Measurements from ENCODE around the gene GBP7. TPM values are rescaled to one million over a fixed set of nuclear protein-coding genes. Genes with fewer than 3 reads are reported as not detected.

Gene GBP7
- total and polyA plus RNA-seq, 10 of the 15 experiments (the other 5 are each of a cell fraction or from before 2014, with no cell fraction given): not detected

GRCh38 chr1:89201106-89201794 lies 25.4 kb upstream of the GBP7 start (continued):
- TF ChIP-seq BACH1 (IDR thresholded peaks at IDR 0.05; ENCODE audit: borderline replicate concordance) (peak; percentile 65; the same call in 1 of the 2 replicates), EED (IDR thresholded peaks at IDR 0.05; ENCODE audit: low read depth) (peak; percentile 67; the same call in 1 of the 2 replicates), SKIL (IDR thresholded peaks at IDR 0.05; ENCODE audit: low read depth, poor library complexity, severe bottlenecking) (peak; percentile 91), ZNF24 (IDR thresholded peaks at IDR 0.05) (0 out of 2 replicates have a peak, but pooled peaks have one; percentile 7), ZBTB11 (CRISPR knock-in tag; IDR thresholded peaks at IDR 0.05) (no peak), ZNF384 (IDR thresholded peaks at IDR 0.05; ENCODE audit: borderline replicate concordance, low read depth, low read length) (no peak), JUND (IDR thresholded peaks at IDR 0.05; ENCODE audit: low read depth, low read length) (peak; percentile 40; the same call in 1 of the 2 replicates), HDGF (IDR thresholded peaks at IDR 0.05) (0 out of 2 replicates have a peak, but pooled peaks have one; percentile 33)
- TF ChIP-seq, protein P1, sequence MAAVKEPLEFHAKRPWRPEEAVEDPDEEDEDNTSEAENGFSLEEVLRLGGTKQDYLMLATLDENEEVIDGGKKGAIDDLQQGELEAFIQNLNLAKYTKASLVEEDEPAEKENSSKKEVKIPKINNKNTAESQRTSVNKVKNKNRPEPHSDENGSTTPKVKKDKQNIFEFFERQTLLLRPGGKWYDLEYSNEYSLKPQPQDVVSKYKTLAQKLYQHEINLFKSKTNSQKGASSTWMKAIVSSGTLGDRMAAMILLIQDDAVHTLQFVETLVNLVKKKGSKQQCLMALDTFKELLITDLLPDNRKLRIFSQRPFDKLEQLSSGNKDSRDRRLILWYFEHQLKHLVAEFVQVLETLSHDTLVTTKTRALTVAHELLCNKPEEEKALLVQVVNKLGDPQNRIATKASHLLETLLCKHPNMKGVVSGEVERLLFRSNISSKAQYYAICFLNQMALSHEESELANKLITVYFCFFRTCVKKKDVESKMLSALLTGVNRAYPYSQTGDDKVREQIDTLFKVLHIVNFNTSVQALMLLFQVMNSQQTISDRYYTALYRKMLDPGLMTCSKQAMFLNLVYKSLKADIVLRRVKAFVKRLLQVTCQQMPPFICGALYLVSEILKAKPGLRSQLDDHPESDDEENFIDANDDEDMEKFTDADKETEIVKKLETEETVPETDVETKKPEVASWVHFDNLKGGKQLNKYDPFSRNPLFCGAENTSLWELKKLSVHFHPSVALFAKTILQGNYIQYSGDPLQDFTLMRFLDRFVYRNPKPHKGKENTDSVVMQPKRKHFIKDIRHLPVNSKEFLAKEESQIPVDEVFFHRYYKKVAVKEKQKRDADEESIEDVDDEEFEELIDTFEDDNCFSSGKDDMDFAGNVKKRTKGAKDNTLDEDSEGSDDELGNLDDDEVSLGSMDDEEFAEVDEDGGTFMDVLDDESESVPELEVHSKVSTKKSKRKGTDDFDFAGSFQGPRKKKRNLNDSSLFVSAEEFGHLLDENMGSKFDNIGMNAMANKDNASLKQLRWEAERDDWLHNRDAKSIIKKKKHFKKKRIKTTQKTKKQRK (IDR thresholded peaks at IDR 0.05; ENCODE audit: low read depth, low read length): no peak
- TF ChIP-seq, protein P2, sequence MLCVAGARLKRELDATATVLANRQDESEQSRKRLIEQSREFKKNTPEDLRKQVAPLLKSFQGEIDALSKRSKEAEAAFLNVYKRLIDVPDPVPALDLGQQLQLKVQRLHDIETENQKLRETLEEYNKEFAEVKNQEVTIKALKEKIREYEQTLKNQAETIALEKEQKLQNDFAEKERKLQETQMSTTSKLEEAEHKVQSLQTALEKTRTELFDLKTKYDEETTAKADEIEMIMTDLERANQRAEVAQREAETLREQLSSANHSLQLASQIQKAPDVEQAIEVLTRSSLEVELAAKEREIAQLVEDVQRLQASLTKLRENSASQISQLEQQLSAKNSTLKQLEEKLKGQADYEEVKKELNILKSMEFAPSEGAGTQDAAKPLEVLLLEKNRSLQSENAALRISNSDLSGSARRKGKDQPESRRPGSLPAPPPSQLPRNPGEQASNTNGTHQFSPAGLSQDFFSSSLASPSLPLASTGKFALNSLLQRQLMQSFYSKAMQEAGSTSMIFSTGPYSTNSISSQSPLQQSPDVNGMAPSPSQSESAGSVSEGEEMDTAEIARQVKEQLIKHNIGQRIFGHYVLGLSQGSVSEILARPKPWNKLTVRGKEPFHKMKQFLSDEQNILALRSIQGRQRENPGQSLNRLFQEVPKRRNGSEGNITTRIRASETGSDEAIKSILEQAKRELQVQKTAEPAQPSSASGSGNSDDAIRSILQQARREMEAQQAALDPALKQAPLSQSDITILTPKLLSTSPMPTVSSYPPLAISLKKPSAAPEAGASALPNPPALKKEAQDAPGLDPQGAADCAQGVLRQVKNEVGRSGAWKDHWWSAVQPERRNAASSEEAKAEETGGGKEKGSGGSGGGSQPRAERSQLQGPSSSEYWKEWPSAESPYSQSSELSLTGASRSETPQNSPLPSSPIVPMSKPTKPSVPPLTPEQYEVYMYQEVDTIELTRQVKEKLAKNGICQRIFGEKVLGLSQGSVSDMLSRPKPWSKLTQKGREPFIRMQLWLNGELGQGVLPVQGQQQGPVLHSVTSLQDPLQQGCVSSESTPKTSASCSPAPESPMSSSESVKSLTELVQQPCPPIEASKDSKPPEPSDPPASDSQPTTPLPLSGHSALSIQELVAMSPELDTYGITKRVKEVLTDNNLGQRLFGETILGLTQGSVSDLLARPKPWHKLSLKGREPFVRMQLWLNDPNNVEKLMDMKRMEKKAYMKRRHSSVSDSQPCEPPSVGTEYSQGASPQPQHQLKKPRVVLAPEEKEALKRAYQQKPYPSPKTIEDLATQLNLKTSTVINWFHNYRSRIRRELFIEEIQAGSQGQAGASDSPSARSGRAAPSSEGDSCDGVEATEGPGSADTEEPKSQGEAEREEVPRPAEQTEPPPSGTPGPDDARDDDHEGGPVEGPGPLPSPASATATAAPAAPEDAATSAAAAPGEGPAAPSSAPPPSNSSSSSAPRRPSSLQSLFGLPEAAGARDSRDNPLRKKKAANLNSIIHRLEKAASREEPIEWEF (IDR thresholded peaks at IDR 0.05; ENCODE audit: insufficient replicate concordance, low read depth, low read length): peak; percentile 98
- TF ChIP-seq, protein P3, sequence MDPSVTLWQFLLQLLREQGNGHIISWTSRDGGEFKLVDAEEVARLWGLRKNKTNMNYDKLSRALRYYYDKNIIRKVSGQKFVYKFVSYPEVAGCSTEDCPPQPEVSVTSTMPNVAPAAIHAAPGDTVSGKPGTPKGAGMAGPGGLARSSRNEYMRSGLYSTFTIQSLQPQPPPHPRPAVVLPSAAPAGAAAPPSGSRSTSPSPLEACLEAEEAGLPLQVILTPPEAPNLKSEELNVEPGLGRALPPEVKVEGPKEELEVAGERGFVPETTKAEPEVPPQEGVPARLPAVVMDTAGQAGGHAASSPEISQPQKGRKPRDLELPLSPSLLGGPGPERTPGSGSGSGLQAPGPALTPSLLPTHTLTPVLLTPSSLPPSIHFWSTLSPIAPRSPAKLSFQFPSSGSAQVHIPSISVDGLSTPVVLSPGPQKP (IDR thresholded peaks at IDR 0.05; ENCODE audit: low read depth, low read length): no peak

All from GM12878 (cell line).